Measurements from ENCODE around the gene MARCKSL1.
"Not testable (repeated sequence)": the region's sequence is repeated elsewhere in the genome, so short reads cannot be mapped to it uniquely, and the experiment has no call there.

Gene MARCKSL1

DNA sequence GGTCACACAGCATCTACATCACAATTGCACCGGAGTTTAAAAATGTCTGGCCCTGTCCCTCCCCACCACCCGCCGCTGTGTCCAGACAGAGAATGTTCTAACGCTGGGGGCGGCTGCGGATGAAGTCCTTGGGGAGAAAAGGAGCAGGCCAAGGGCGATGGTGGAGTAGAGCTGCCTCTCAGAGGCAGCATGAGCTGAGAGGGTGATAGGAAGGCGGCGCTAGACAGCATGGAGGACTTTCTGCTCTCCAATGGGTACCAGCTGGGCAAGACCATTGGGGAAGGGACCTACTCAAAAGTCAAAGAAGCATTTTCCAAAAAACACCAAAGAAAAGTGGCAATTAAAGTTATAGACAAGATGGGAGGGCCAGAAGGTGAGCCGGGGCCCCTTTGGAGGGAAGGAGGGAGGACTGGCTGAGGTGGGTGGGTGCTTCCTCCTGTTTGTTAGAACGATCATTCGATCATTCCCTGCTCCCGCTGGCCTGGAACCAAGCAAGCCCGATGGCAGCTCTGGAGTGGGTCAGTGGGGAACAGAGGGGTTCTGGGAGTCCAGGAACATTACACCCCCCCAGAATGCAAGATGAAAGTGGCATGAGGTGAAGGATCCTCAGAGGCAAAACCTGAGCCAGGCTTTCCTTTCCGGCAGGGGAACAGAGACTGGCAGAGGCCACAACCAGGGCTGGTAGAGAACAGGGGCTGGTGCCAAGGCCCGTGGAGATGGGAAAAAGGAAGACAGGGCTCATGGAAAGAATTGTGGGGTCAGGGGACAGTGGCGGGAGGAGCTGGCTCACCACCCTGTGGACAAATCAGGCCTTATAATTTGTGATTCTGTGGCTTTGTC lies 26.7 kb upstream of the MARCKSL1 start, which contains the start of the genes FAM229A and TSSK3:
FAM229A (minus strand) TSS at position 12 of the 840 bp plus-strand sequence. CDS start 394 bp downstream, outside the sequence.
TSSK3 (plus strand) TSS at position 66 of the 840 bp plus-strand sequence; CDS start at position 229, 163 bp downstream.
- Histone ChIP-seq H3K27me3 (replicated peaks; ENCODE audit: control insufficient read depth, insufficient read depth, low read length) (no peaks in the 10 kb centered on the region), H3K9ac (ENCODE audit: low read length) (peak within 1 kb of the TSS; percentile 74), H3K9me3 (ENCODE audit: control insufficient read depth, low read length) (no peaks in the 10 kb centered on the region), H3K4me1 (ENCODE audit: control insufficient read depth, insufficient read depth, low read length) (peaks cover 30% of the 10 kb centered on the region), H3K4me3 (ENCODE audit: low read length) (peak within 1 kb of the TSS; percentile 56), H3K36me3 (ENCODE audit: control insufficient read depth, insufficient read depth, low read length, severe bottlenecking) (peaks cover 33% of the 10 kb centered on the region)
- no peak for DNase-seq (ENCODE audit: low read depth)

DNA sequence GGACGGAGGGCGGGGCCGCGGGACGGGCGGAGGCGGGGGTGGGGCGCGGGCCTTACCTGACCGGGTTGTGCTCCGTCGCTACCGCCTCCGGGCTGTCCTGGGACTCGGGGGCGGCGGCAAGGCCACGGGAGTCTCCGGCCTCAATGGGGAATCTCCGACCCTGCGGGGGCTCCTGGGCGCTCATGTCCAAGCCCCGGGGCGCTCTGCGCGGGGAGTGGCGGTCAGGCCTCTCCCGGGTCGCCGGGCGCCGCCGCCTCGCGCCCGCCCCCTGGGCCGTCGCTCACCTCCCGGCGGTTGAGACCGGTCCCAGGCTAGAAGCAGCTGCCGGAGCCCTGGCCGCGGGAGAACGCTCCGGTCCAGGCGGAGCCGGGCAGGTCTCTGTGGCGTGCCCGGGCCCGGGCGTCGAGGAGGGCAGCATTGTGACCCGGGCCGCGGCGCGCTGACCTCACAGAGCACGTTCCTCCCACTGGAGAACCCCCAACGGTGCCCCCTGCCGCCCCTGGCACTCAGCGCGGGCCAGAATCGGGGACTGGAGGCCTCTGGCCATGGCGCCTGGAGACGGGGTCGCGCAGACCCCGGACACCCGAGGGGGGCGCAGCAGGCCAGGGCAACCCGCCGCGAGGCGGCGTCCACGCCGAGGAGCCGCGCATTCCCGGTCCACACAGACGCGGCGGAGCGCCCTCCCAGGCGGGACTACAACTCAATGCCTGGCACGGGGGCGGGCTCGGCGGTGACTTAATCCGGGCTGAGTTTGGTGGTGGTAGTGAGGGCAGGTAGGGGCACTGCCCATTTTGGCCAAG lies 25.8 kb upstream of the MARCKSL1 start:
- Histone ChIP-seq H3K9me3 (ENCODE audit: control insufficient read depth, low read length) (no peaks in the 10 kb centered on the region), H3K9ac (ENCODE audit: low read length) (peak overlapping the region; percentile 74), H3K27me3 (replicated peaks; ENCODE audit: control insufficient read depth, insufficient read depth, low read length) (no peaks in the 10 kb centered on the region), H3K36me3 (ENCODE audit: control insufficient read depth, insufficient read depth, low read length, severe bottlenecking) (peaks cover 24% of the 10 kb centered on the region), H3K4me3 (ENCODE audit: low read length) (peak overlapping the region; percentile 56), H3K4me1 (ENCODE audit: control insufficient read depth, insufficient read depth, low read length) (peaks cover 28% of the 10 kb centered on the region)
- DNase-seq (ENCODE audit: low read depth), result peak; percentile 60

DNA sequence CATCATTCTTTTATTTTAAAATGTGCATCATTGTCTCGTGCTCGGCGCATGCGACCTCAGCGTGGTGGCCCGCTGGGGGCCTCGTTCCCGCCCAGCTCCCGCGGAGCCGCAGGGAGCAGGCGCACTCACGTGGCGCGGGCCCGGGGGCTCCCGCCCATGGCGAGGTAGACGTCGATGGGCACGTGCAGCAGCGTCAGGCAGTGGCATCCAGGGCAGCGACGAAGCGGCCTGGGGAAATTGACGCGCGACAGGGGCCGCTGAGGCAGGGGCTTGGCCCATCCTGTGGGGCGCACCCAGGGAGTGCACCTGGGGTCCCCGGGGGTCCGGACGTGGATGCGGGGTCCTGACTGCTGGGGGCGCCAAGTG lies 25.3 kb upstream of the MARCKSL1 start:
- Histone ChIP-seq H3K27me3 (replicated peaks; ENCODE audit: control insufficient read depth, insufficient read depth, low read length) (no peaks in the 10 kb centered on the region), H3K4me3 (ENCODE audit: low read length) (no peak overlapping the region), H3K9me3 (ENCODE audit: control insufficient read depth, low read length) (no peaks in the 10 kb centered on the region), H3K4me1 (ENCODE audit: control insufficient read depth, insufficient read depth, low read length) (peaks cover 22% of the 10 kb centered on the region), H3K9ac (ENCODE audit: low read length) (no peak overlapping the region), H3K36me3 (ENCODE audit: control insufficient read depth, insufficient read depth, low read length, severe bottlenecking) (peaks cover 22% of the 10 kb centered on the region)
- DNase-seq (ENCODE audit: low read depth), result no peak

DNA sequence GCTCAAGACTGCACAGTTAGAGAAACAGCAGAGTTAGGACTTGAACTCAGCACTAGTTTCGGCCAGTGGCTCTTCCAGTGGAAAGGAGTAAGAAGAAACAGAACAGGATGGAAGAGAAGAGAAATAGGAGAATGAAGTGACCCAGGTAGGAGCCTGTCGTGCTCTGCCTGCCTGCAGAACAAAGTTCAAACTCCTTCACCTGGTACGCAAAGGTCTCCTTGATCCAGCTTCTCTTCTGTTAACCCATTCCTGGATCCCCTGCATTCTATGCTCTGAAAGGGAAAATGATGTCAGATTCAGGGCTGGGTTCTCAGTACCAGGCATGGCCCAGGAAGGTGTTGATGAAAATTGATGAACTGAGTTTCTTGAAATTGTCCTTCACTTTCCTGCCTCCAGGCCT lies 22.4 kb upstream of the MARCKSL1 start:
- Histone ChIP-seq H3K9me3 (ENCODE audit: control insufficient read depth, low read length) (no peaks in the 10 kb centered on the region), H3K36me3 (ENCODE audit: control insufficient read depth, insufficient read depth, low read length, severe bottlenecking) (peaks cover 5% of the 10 kb centered on the region), H3K4me3 (ENCODE audit: low read length) (no peak overlapping the region), H3K27me3 (replicated peaks; ENCODE audit: control insufficient read depth, insufficient read depth, low read length) (no peaks in the 10 kb centered on the region), H3K4me1 (ENCODE audit: control insufficient read depth, insufficient read depth, low read length) (peaks cover 20% of the 10 kb centered on the region), H3K9ac (ENCODE audit: low read length) (no peak overlapping the region)
- no peak for DNase-seq (ENCODE audit: low read depth)

DNA sequence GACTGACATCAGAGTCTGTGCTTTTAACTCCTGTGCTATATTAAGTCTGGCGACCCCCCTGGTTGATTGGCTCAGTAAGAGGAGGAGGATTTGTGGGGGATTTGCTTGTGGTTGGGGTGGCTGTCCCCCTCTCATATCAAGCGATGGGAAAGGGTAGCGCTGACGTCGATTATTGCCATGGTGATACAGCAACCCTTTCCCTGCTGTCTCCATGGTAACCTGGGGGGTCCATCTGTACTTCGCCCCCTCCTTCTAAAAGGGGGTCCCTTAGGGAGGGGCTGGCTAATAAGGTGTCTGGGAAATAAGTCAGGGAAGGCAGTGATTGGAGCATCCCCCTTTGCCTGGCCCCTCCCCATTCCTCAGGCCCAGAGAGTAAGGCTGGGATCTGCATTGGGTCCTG lies 21.6 kb upstream of the MARCKSL1 start:
- no peaks in the 10 kb centered on the region for H3K9me3 ChIP-seq (ENCODE audit: control insufficient read depth, low read length)
- H3K36me3 ChIP-seq (ENCODE audit: control insufficient read depth, insufficient read depth, low read length, severe bottlenecking), result no peaks in the 10 kb centered on the region
- H3K9ac ChIP-seq (ENCODE audit: low read length), result no peak overlapping the region
- no peak for DNase-seq (ENCODE audit: low read depth)
- H3K4me3 ChIP-seq (ENCODE audit: low read length), result no peak overlapping the region
- H3K27me3 ChIP-seq (replicated peaks; ENCODE audit: control insufficient read depth, insufficient read depth, low read length), result no peaks in the 10 kb centered on the region
- H3K4me1 ChIP-seq (ENCODE audit: control insufficient read depth, insufficient read depth, low read length), result peaks cover 25% of the 10 kb centered on the region

DNA sequence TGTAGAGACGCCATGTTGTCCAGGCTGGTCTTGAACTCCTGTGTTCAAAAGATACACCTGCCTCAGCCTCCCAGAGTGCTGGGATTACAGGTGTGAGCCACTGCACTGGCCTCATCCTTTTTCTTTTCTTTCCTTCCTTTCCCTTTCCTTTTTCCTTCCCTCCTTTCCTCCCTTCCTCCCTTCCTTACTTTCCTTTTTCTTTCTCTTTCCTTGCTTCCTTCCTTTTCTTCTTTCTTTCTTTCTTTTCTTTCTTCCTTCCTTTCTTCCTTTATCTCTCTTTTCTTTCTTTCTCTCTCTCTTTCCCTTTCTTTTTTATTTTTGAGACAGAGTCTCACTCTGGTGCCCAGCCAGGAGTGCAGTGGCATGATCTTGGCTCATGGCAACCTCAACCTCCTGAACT lies 20.4 kb upstream of the MARCKSL1 start:
- no peak for DNase-seq (ENCODE audit: low read depth)
- H3K4me1 ChIP-seq (ENCODE audit: control insufficient read depth, insufficient read depth, low read length), result peaks cover 27% of the 10 kb centered on the region
- no peak overlapping the region for H3K9ac ChIP-seq (ENCODE audit: low read length)
- no peaks in the 10 kb centered on the region for H3K9me3 ChIP-seq (ENCODE audit: control insufficient read depth, low read length)
- no peak overlapping the region for H3K4me3 ChIP-seq (ENCODE audit: low read length)
- H3K36me3 ChIP-seq (ENCODE audit: control insufficient read depth, insufficient read depth, low read length, severe bottlenecking), result no peaks in the 10 kb centered on the region
- H3K27me3 ChIP-seq (replicated peaks; ENCODE audit: control insufficient read depth, insufficient read depth, low read length), result no peaks in the 10 kb centered on the region

DNA sequence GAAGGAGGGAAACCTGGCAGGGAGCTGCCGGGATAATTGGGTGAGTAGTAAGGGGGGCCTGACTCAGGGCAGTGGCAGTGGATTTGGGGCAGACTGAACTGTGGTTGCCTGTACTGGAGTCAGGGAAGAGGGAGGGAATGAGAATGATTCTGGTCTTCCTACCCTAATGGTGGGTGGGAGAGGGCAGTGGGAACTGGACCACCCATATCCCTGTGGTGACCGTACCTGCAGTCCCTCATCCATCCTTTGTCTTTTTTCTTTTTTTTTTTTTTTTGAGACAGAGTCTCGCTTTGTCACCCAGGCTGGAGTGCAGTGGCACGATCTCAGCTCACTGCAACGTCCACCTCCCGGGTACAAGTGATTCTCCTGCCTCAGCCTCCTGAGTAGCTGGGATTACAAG lies 19.7 kb upstream of the MARCKSL1 start:
- not testable (repeated sequence) for H3K27me3 ChIP-seq (replicated peaks; ENCODE audit: control insufficient read depth, insufficient read depth, low read length); H3K9ac ChIP-seq (ENCODE audit: low read length); DNase-seq (ENCODE audit: low read depth); H3K4me3 ChIP-seq (ENCODE audit: low read length); H3K9me3 ChIP-seq (ENCODE audit: control insufficient read depth, low read length); H3K36me3 ChIP-seq (ENCODE audit: control insufficient read depth, insufficient read depth, low read length, severe bottlenecking)
- peaks cover 27% of the 10 kb centered on the region for H3K4me1 ChIP-seq (ENCODE audit: control insufficient read depth, insufficient read depth, low read length)

DNA sequence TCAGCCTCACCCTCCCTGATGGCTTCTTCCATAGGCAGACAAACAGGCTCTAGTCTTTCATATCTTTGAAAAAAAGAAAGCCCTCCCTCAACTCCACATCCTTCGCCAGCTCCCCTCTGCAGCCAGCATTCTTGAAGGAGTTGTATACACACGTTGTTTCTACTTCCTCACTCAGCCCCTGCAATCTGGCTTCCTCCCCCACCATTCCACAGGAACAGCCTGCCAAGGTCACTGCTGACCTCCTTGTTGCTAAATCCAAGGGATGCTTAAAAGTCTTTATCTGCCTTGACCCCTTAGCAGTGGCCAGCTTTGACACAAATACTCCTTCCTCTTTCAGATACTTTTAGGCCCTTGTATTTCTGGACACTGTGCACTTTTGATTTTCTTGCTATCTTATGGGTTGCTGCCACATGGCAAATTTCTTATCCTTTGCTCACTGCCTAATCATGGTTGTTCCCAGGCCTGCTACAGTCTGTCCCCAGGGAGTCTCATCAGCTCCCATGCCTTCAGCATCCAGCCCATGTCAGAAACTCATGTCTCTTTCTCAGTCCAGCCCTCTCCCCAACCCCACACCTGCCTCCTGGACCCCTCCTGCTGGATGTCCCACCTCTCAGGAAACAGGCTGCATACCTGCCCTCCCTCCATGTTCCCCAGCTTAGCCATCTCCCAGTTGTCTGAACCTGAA lies 18.0 kb upstream of the MARCKSL1 start:
- H3K36me3 ChIP-seq (ENCODE audit: control insufficient read depth, insufficient read depth, low read length, severe bottlenecking), result no peaks in the 10 kb centered on the region
- H3K9ac ChIP-seq (ENCODE audit: low read length), result peak overlapping the region; percentile 89
- DNase-seq (ENCODE audit: low read depth), result peak; percentile 43
- H3K4me1 ChIP-seq (ENCODE audit: control insufficient read depth, insufficient read depth, low read length), result peaks cover 27% of the 10 kb centered on the region
- H3K9me3 ChIP-seq (ENCODE audit: control insufficient read depth, low read length), result no peaks in the 10 kb centered on the region
- H3K27me3 ChIP-seq (replicated peaks; ENCODE audit: control insufficient read depth, insufficient read depth, low read length), result no peaks in the 10 kb centered on the region
- H3K4me3 ChIP-seq (ENCODE audit: low read length), result peak overlapping the region; percentile 83

DNA sequence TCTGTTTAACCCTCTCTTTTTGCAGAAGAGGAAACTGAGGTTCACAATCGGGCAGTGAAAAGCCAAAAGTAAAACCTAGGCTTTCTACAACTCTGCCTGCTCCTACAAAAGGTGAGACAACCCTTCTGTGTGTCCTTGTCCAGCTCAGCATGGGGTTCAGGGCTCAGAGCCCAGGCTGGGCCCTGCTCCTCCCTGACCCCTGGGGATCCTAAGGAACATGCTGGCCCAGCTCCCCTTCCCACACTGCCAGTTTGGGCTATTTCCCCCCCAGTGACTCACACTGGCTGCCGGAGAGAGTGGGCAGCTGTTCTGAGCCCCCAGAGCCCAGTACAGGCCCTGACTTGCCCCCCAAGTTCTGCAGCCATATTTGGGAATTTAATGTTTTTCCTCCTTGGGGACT lies 17.4 kb upstream of the MARCKSL1 start:
- DNase-seq (ENCODE audit: low read depth), result no peak
- Histone ChIP-seq H3K9ac (ENCODE audit: low read length) (peak overlapping the region; percentile 89), H3K27me3 (replicated peaks; ENCODE audit: control insufficient read depth, insufficient read depth, low read length) (no peaks in the 10 kb centered on the region), H3K36me3 (ENCODE audit: control insufficient read depth, insufficient read depth, low read length, severe bottlenecking) (no peaks in the 10 kb centered on the region), H3K9me3 (ENCODE audit: control insufficient read depth, low read length) (no peaks in the 10 kb centered on the region), H3K4me3 (ENCODE audit: low read length) (peak overlapping the region; percentile 83), H3K4me1 (ENCODE audit: control insufficient read depth, insufficient read depth, low read length) (peaks cover 27% of the 10 kb centered on the region)

DNA sequence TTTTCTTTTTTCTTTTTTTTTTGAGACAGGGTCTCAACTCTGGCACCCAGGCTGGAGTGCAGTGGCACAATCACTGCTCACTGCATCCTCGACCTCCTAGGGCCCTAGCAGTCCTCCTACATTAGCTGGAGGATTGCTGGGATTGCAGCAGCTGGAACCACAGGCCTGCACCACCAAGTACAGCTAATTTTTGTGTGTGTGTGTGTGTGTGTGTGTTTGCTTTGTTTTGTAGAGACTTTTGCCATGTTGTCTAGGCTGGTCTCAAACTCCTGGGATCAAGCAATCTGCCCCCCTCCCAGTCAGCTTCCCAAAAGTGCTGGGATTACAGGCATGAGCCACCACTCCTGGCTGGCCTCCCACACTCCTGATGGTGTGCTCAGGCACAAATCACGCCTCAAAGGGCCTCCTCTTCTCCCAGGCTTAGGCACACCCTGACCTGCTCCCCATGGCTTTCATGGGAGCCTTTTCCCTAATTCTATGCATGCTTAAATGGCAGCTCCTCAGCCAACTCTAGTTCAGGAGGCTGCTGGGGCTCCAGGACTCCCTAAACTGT lies 16.9 kb upstream of the MARCKSL1 start:
- DNase-seq (ENCODE audit: low read depth), result no peak
- no peaks in the 10 kb centered on the region for H3K36me3 ChIP-seq (ENCODE audit: control insufficient read depth, insufficient read depth, low read length, severe bottlenecking)
- no peaks in the 10 kb centered on the region for H3K27me3 ChIP-seq (replicated peaks; ENCODE audit: control insufficient read depth, insufficient read depth, low read length)
- H3K9me3 ChIP-seq (ENCODE audit: control insufficient read depth, low read length), result no peaks in the 10 kb centered on the region
- peak overlapping the region; percentile 89 for H3K9ac ChIP-seq (ENCODE audit: low read length)
- H3K4me3 ChIP-seq (ENCODE audit: low read length), result peak overlapping the region; percentile 83
- H3K4me1 ChIP-seq (ENCODE audit: control insufficient read depth, insufficient read depth, low read length), result peaks cover 27% of the 10 kb centered on the region

All from adipocyte (in vitro differentiated cells).